ENCODE results near the gene NIPBL. TPM values are rescaled to one million over a fixed set of nuclear protein-coding genes. Genes with fewer than 3 reads are reported as not detected.

Gene NIPBL
- 25.2 and 30.7 TPM in 2 replicates for total RNA-seq

GRCh38 chr5:36876299-36876964 is at the start of gene NIPBL:
Gene NIPBL (plus strand): TSS chr5:36876769. CDS start chr5:36953697, 76,928 bp downstream.

